ENCODE measurements around the gene UBP1. TPM values are rescaled to one million over a fixed set of nuclear protein-coding genes. Genes with fewer than 3 reads are reported as not detected.

Gene UBP1
- total RNA-seq, 1 donor from 2014 or later = 67.0 TPM

DNA sequence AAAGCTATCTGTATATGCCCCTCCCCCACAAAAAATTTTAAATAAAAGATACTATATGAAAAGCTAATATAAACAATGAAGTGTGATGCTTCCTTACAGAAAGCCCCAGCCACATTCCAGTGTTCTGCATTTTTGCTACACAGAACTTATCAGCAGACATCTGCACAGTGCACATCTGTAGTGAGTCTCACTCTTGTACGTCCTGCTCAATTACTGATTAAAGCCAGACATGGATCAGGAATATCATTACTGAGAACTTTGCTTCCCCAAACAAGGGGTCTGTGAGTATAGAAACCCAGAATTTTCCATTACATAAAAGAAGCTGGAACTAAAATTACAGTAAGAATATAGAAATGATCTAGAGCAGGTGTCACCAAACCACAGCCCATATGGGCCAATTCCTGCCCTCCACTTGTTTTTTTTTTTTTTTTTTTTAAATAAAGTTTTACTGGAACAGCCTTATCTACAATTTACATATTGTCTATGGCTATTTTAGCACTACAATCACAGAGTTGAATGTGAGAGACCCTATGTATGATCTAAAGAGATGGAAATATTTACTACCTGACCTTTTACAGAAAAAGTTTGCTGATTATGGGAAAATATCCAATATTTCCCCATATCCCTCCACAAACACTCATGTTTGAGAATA lies 45.7 kb downstream of the UBP1 start:
- H3K27ac ChIP-seq = no peak overlapping the region
- intact Hi-C loops (cut with DNase I) = no loop called here
- TF ChIP-seq, protein P1, sequence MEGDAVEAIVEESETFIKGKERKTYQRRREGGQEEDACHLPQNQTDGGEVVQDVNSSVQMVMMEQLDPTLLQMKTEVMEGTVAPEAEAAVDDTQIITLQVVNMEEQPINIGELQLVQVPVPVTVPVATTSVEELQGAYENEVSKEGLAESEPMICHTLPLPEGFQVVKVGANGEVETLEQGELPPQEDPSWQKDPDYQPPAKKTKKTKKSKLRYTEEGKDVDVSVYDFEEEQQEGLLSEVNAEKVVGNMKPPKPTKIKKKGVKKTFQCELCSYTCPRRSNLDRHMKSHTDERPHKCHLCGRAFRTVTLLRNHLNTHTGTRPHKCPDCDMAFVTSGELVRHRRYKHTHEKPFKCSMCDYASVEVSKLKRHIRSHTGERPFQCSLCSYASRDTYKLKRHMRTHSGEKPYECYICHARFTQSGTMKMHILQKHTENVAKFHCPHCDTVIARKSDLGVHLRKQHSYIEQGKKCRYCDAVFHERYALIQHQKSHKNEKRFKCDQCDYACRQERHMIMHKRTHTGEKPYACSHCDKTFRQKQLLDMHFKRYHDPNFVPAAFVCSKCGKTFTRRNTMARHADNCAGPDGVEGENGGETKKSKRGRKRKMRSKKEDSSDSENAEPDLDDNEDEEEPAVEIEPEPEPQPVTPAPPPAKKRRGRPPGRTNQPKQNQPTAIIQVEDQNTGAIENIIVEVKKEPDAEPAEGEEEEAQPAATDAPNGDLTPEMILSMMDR (IDR thresholded peaks at IDR 0.05) = no peak
- H3K9me3 ChIP-seq = no peaks in the 10 kb centered on the region
- no peak for ATAC-seq
- H3K27me3 ChIP-seq (ENCODE audit: low read depth) = no peaks in the 10 kb centered on the region
- H3K4me1 ChIP-seq = no peaks in the 10 kb centered on the region
- no peak for DNase-seq
- no peak overlapping the region for H3K4me3 ChIP-seq
- H3K36me3 ChIP-seq = peaks cover 99% of the 10 kb centered on the region

DNA sequence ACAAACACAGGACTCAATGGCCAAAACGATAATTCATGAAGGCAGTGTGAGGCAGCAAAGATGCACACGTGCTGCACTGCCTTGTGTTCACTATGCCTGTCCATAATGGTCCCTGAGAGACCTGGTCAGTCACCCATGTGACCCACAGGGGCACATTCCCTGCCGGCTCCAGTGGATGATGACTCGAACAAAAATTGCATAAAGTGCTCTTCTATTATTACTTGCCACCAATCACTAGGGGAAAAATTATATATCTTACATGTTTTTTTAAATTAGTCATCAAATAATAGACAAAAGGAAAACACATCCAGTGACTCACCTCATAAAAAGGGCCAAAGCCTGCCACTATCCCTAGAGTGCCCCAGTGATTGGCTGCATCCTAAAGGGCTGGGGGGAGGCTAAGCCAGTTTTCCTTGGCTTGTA lies 47.5 kb downstream of the UBP1 start:
- Histone ChIP-seq H3K27me3 (ENCODE audit: low read depth) (no peaks in the 10 kb centered on the region), H3K36me3 (peaks cover 99% of the 10 kb centered on the region), H3K4me1 (no peaks in the 10 kb centered on the region), H3K4me3 (no peak overlapping the region), H3K27ac (no peak overlapping the region), H3K9me3 (no peaks in the 10 kb centered on the region)
- DNase-seq (no peak), ATAC-seq (no peak)
- TF ChIP-seq, protein P1 (IDR thresholded peaks at IDR 0.05) = no peak
- intact Hi-C loops (cut with DNase I) = no loop called here

DNA sequence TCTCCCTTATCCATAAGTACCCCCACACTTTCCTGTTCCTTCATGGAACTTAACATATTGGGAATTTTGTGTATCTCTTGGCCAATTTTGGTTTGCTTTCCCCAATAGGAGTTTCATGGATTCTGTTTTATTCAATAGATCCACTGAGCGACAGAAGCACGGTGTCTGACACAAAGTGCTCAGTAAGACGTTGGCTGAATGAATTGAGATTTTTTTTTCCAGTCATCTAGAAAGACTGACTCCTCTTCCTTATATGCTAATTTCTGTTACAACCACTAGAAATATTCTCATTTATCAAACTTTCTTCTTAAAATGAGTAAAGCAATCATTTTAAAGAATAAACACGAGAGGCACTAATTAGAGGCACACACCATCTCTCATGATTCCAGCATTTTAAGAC lies 48.1 kb downstream of the UBP1 start:
- Histone ChIP-seq H3K27ac (no peak overlapping the region), H3K4me3 (no peak overlapping the region), H3K4me1 (no peaks in the 10 kb centered on the region), H3K27me3 (ENCODE audit: low read depth) (no peaks in the 10 kb centered on the region), H3K36me3 (peaks cover 99% of the 10 kb centered on the region), H3K9me3 (no peaks in the 10 kb centered on the region)
- intact Hi-C loops (cut with DNase I) = no loop called here
- DNase-seq = no peak
- TF ChIP-seq, protein P1 (IDR thresholded peaks at IDR 0.05) = no peak
- ATAC-seq = no peak

DNA sequence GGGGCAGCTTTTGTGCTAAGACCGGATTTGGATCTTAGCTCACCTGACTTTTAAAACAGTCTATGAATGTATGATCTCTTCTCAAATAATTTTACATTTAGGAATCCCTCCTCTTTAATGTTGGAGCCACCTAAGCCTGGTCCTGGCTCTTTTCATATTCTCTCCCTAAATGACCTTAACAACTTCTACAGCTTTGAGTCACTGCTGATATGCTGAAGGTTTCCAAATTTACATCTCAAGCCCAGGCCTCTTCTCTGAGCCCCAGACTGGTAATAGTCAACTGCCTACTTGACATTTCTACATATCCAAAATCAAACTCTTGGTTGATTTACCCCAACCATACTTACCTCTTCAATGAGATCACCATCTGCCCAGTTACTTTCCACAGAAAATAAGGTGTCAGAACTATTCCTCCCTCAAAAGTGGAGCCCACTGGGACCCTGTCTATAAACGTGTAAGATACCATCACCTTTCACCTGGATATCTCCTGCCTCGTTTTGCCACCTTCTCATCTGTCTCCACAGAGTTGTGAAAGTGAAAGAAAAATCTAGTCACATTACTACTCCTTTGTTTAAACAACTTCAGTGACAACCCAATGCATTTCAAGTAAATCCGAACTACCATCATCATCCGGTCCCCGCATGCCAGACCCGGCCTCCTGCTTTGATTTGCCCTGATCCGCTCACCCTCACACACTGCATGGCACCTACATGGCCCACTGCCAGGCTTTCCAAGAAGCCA lies 48.8 kb downstream of the UBP1 start:
- no peak overlapping the region for H3K27ac ChIP-seq
- ATAC-seq (no peak), DNase-seq (no peak)
- H3K9me3 ChIP-seq = no peaks in the 10 kb centered on the region
- intact Hi-C loops (cut with DNase I) = no loop called here
- no peaks in the 10 kb centered on the region for H3K4me1 ChIP-seq
- H3K36me3 ChIP-seq = peaks cover 99% of the 10 kb centered on the region
- TF ChIP-seq, protein P1 (IDR thresholded peaks at IDR 0.05) = no peak
- no peak overlapping the region for H3K4me3 ChIP-seq
- H3K27me3 ChIP-seq (ENCODE audit: low read depth) = no peaks in the 10 kb centered on the region

DNA sequence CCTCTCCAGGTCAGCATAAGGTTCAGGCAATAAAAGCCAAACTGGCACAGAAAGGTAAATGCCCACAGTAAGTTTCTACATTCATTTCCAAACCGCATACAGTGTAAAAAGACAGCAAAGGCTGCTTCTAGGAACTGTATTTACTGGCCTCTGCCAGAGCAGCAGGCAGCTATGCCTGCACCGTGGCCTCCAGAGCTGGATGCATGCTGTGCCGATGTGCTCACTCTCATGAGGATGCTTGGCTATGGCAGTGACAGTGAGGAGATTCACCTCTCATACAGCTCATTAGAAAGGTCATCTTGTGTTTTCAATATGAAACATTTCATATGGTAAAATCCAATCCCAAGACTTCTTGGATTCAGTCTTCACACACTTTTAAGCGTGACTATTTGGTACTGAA lies 50.3 kb downstream of the UBP1 start:
- no peak overlapping the region for H3K27ac ChIP-seq
- no peaks in the 10 kb centered on the region for H3K4me1 ChIP-seq
- no peaks in the 10 kb centered on the region for H3K27me3 ChIP-seq (ENCODE audit: low read depth)
- intact Hi-C loops (cut with DNase I) = no loop called here
- peaks cover 99% of the 10 kb centered on the region for H3K36me3 ChIP-seq
- TF ChIP-seq, protein P1 (IDR thresholded peaks at IDR 0.05) = no peak
- H3K4me3 ChIP-seq = no peak overlapping the region
- H3K9me3 ChIP-seq = no peaks in the 10 kb centered on the region
- peak in 1 of 2 donors; percentile 21 for ATAC-seq
- no peak for DNase-seq
